Panc1 (cell line): ENCODE data around the gene INSC. TPM values are rescaled to one million over a fixed set of nuclear protein-coding genes. Genes with fewer than 3 reads are reported as not detected.

Source experiments
- ATAC-seq: fragments of 200-7000 bp; cut with Tn5 transposase; 2 replicates; pipeline ENCODE4 v1.9.1; 2020; ENCODE audit warnings: mild to moderate bottlenecking, moderate library complexity
- BruUV-seq: library from RNA; stranded (reverse); fragments of 400-500 nt; replicated peaks from 2 replicates; lab custom pipeline; 2021; lab: Mats Ljungman, UMichigan
- CTCF ChIA-PET: fragments of 300-600 bp; sonication (Branson Sonifier 250); formaldehyde crosslinking; loops from one replicate; lab custom pipeline; 2022; ENCODE audit warnings: antibody characterized with exemption; lab: Charles Lee
- POLR2A ChIA-PET: fragments of 300-600 bp; sonication (Branson Sonifier 250); formaldehyde crosslinking; loops from one replicate; lab custom pipeline; 2022; ENCODE audit warnings: antibody characterized with exemption; lab: Charles Lee
- DNase-seq: peaks from one replicate; pipeline ENCODE4 v3.0.0-alpha.2; 2010; ENCODE audit warnings: low read depth, low spot score
- H3K27ac ChIP-seq: 2 replicates; pipeline ENCODE4 v1.5.1; 2011; ENCODE audit warnings: mild to moderate bottlenecking, low read length, inconsistent platforms
- H3K27me3 ChIP-seq: fragments of 200-500 bp; sonication (Bioruptor generic); 2 replicates; pipeline ENCODE4 v1.6.0; 2014; ENCODE audit warnings: low read length, inconsistent platforms; ENCODE audit not compliant: control insufficient read depth, insufficient read depth
- H3K36me3 ChIP-seq: fragments of 200-500 bp; sonication (Bioruptor generic); 2 replicates; pipeline ENCODE4 v1.5.1; 2014; ENCODE audit warnings: inconsistent platforms, mild to moderate bottlenecking, low read length, moderate library complexity; ENCODE audit not compliant: control insufficient read depth, insufficient read depth
- H3K4me1 ChIP-seq: 2 replicates; pipeline ENCODE4 v1.5.1; 2011; ENCODE audit warnings: inconsistent platforms, mild to moderate bottlenecking, low read length, moderate library complexity; ENCODE audit not compliant: control insufficient read depth, insufficient read depth
- H3K4me3 ChIP-seq, 2 experiments: 2 replicates each; pipeline ENCODE4 v1.5.1; 2011 to 2012; ENCODE audit warnings: low read depth in 2 of 2, low read length in 2 of 2, mild to moderate bottlenecking in 2 of 2, inconsistent platforms in 1 of 2, moderate library complexity in 1 of 2
- H3K9me3 ChIP-seq: fragments of 200-500 bp; sonication (Bioruptor generic); 2 replicates; pipeline ENCODE4 v1.5.1; 2014; ENCODE audit warnings: low read depth, mild to moderate bottlenecking, inconsistent platforms, low read length, moderate library complexity; ENCODE audit not compliant: control insufficient read depth, insufficient read depth
- POLR2AphosphoS5 ChIP-seq: IDR thresholded peaks from 2 replicates; pipeline ENCODE4 v1.6.1; 2012; ENCODE audit warnings: mild to moderate bottlenecking, low read depth, low read length, moderate library complexity
- REST ChIP-seq, 2 experiments: IDR thresholded peaks; 2 replicates each; pipeline ENCODE4 v1.6.1; 2011 to 2012; ENCODE audit warnings: low read depth in 2 of 2, control low read depth in 1 of 2, low read length in 1 of 2, mild to moderate bottlenecking in 1 of 2, moderate library complexity in 1 of 2; ENCODE audit not compliant: insufficient read depth in 1 of 2
- SIN3A ChIP-seq: IDR thresholded peaks from 2 replicates; pipeline ENCODE4 v1.6.1; 2012; ENCODE audit warnings: low read depth, mild to moderate bottlenecking, low read length, moderate library complexity, borderline replicate concordance; ENCODE audit not compliant: insufficient read depth
- TCF7L2 ChIP-seq: IDR thresholded peaks from 2 replicates; pipeline ENCODE4 v1.6.1; 2011; ENCODE audit warnings: mild to moderate bottlenecking, low read depth, low read length, inconsistent platforms
- in situ Hi-C: cut with HindIII; loops from 2 replicates; pipeline ENCODE4 v1.10.0; 2016; ENCODE audit warnings: low sequenced_read_pairs, low pct_unique_long_range_greater_than_20kb
- intact Hi-C: fragments of 100-400 bp; cut with micrococcal nuclease; formaldehyde crosslinking; loops from one replicate; pipeline ENCODE4 v1.10.0; 2022; ENCODE audit not compliant: unreplicated experiment
- total RNA-seq: library from RNA; stranded (reverse); gene quantifications from one replicate; pipeline ENCODE4 v1.2.1, GENCODE V29; 2021; ENCODE audit not compliant: unreplicated experiment
- TF ChIP-seq, protein P1 (sequence below): fragments of 450-650 bp; IDR thresholded peaks from 2 replicates; pipeline ENCODE4 v1.5.1; 2017; ENCODE audit warnings: mild to moderate bottlenecking

Gene INSC
- total RNA-seq, 1 experiment from 2014 or later = 0.08 TPM

DNA sequence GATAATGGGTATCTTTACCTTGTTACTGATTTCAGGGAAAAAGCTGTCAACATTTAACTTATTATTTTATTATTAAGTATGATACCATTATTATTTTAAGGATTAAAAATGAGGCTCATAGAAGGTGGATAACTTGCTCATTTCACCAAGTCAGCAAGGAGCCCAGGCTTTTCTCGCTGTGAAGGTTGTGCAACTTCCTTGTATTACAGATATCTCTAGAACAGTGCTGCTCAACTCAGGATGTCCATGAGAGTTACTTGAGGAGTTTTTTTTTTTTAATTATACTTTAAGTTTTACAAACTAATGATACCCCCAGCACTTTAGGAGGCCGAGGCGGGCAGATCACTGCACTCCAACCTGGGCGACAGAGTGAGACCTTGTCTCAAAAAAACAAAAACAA lies 98.2 kb downstream of the INSC start:
- no peak for ATAC-seq
- ChIA-PET CTCF (no interaction called here), POLR2A (no interaction called here)
- in situ Hi-C loops (no loop called here), intact Hi-C loops (no loop called here)
- no TSS peak for BruUV-seq
- H3K27ac ChIP-seq = no peak overlapping the region
- H3K27me3 ChIP-seq = no peaks in the 10 kb centered on the region
- no peak overlapping the region for H3K4me3 ChIP-seq
- no peaks in the 10 kb centered on the region for H3K4me1 ChIP-seq
- H3K9me3 ChIP-seq = no peaks in the 10 kb centered on the region
- no peak for DNase-seq
- no peaks in the 10 kb centered on the region for H3K36me3 ChIP-seq
- TF ChIP-seq POLR2AphosphoS5 (no peak), SIN3A (no peak), TCF7L2 (no peak), REST (IDR thresholded peaks at IDR 0.05; ENCODE audit: insufficient read depth in 1 of 2, low read depth in 2 of 2, low read length in 1 of 2) (no peak)
- TF ChIP-seq, protein P1, sequence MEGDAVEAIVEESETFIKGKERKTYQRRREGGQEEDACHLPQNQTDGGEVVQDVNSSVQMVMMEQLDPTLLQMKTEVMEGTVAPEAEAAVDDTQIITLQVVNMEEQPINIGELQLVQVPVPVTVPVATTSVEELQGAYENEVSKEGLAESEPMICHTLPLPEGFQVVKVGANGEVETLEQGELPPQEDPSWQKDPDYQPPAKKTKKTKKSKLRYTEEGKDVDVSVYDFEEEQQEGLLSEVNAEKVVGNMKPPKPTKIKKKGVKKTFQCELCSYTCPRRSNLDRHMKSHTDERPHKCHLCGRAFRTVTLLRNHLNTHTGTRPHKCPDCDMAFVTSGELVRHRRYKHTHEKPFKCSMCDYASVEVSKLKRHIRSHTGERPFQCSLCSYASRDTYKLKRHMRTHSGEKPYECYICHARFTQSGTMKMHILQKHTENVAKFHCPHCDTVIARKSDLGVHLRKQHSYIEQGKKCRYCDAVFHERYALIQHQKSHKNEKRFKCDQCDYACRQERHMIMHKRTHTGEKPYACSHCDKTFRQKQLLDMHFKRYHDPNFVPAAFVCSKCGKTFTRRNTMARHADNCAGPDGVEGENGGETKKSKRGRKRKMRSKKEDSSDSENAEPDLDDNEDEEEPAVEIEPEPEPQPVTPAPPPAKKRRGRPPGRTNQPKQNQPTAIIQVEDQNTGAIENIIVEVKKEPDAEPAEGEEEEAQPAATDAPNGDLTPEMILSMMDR = no peak

DNA sequence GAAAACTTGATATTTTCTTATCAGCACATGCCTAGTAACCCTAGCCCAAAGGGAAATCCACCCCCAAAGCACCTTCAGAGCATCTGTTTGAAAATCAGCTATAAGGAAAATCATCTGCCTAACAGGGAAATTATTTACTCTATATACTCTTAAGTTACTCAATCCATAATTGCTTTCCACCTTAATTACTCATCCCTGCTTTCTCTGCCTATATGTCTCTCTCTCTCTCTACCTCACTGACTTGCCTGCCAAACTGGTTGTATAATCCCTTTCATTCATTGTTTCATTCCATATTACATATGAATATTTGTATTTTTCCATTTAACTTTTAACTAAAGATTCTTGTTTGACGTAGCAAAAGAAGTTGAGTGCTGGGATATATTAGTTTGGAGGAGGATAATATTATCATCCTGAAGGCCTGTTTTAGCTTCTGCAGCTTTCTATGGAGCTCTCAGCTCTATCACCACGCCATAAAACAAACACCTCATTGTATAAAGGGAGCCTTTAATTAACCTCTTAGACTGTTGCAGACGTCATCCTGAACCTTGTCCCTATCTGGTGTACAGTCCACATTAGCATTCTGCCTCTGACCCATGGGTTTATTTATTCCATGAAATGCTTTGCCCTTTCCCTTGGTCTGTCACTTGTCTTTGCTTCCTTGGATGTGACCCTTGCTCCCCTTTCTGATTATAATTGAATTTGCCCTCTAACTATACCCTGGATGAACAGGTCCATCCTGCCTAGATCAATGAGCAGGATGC lies 98.9 kb downstream of the INSC start:
- intact Hi-C loops (no loop called here), in situ Hi-C loops (no loop called here)
- no peaks in the 10 kb centered on the region for H3K36me3 ChIP-seq
- ATAC-seq (no peak), DNase-seq (no peak)
- no peak overlapping the region for H3K4me3 ChIP-seq
- ChIA-PET CTCF (no interaction called here), POLR2A (no interaction called here)
- H3K27me3 ChIP-seq = no peaks in the 10 kb centered on the region
- no peaks in the 10 kb centered on the region for H3K9me3 ChIP-seq
- H3K27ac ChIP-seq = no peak overlapping the region
- TF ChIP-seq SIN3A (no peak), TCF7L2 (no peak), REST (IDR thresholded peaks at IDR 0.05; ENCODE audit: insufficient read depth in 1 of 2, low read depth in 2 of 2, low read length in 1 of 2) (no peak), POLR2AphosphoS5 (no peak)
- TF ChIP-seq, protein P1 = no peak
- no peaks in the 10 kb centered on the region for H3K4me1 ChIP-seq
- no TSS peak for BruUV-seq
